HG03103 (cell line): ENCODE results near the gene ATP2B1.
A peak's percentile ranks its signal among the peaks of the same experiment; 100 is the strongest.
"Not testable (repeated sequence)": the region's sequence is repeated elsewhere in the genome, so short reads cannot be mapped to it uniquely, and the experiment has no call there.

Source experiments
- ATAC-seq: cut with Tn5 transposase; IDR thresholded peaks from one replicate; pipeline ENCODE4 v1.9.1; 2021; ENCODE audit warnings: low read depth; ENCODE audit not compliant: unreplicated experiment

The ATP2B1 gene

GRCh38 chr12:89717759-89718523 lies 9.3 kb upstream of the ATP2B1 start:
- ATAC-seq, result no peak

GRCh38 chr12:89712706-89713105 lies 4.1 kb upstream of the ATP2B1 start:
- ATAC-seq, result no peak

- no peak for ATAC-seq
Observed at GRCh38 chr12:89710873-89711750, 2.5 kb upstream of the ATP2B1 start.

- no peak for ATAC-seq
Observed at GRCh38 chr12:89709995-89710872, 1.6 kb upstream of the ATP2B1 start.

- peak; percentile 64 for ATAC-seq
Observed at GRCh38 chr12:89709157-89709994, 738 bp upstream of the ATP2B1 start.

- ATAC-seq, result no peak
Observed at GRCh38 chr12:89707703-89708564, 704 bp downstream of the ATP2B1 start.

- no peak for ATAC-seq
Observed at GRCh38 chr12:89706986-89707702, 1.5 kb downstream of the ATP2B1 start.

- ATAC-seq, result no peak
Observed at GRCh38 chr12:89706551-89706950, 2.1 kb downstream of the ATP2B1 start.

GRCh38 chr12:89704457-89704856 lies 4.2 kb downstream of the ATP2B1 start:
- ATAC-seq, result no peak

GRCh38 chr12:89703768-89704167 lies 4.9 kb downstream of the ATP2B1 start:
- ATAC-seq, result no peak

- ATAC-seq, result no peak
Observed at GRCh38 chr12:89702503-89702902, 6.1 kb downstream of the ATP2B1 start.

GRCh38 chr12:89701606-89702206 lies 6.9 kb downstream of the ATP2B1 start:
- no peak for ATAC-seq

GRCh38 chr12:89700191-89700810 lies 8.3 kb downstream of the ATP2B1 start:
- ATAC-seq, result no peak

GRCh38 chr12:89698607-89699006 lies 10.0 kb downstream of the ATP2B1 start:
- no peak for ATAC-seq

- not testable (repeated sequence) for ATAC-seq
Observed at GRCh38 chr12:89697728-89698127, 10.9 kb downstream of the ATP2B1 start.

- no peak for ATAC-seq
Observed at GRCh38 chr12:89697296-89697695, 11.3 kb downstream of the ATP2B1 start.

- ATAC-seq, result no peak
Observed at GRCh38 chr12:89695830-89696229, 12.8 kb downstream of the ATP2B1 start.
